ENCODE data around the gene CAPN2.
A peak's percentile ranks its signal among the peaks of the same experiment; 100 is the strongest.

CAPN2 gene

DNA sequence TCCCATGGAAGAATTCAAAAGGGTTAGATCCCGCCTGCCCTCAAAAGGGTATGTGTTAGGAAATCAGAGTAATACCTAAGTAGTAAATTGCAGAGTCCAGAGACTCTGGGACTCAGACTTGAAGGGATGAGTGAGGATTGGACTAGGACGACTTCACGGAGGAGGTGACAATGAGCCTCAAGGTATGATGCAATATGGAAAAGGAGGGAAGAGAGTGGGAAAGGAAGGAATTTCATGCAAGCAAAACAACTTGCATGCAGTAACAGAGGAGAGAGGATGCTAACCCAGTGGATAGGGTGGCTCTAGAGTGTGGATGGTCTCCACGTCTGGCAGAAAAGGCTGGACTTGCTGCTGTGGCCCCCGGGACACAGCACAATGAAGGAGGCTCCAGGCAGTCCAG, 4.8 kb downstream of the CAPN2 start:
- Histone ChIP-seq H3K4me3 (replicated peaks; ENCODE audit: insufficient read depth, low read length) (no peak overlapping the region), H3K27ac (replicated peaks) (no peak overlapping the region), H3K27me3 (ENCODE audit: insufficient read depth, poor library complexity, severe bottlenecking) (peaks cover 3% of the 10 kb centered on the region)
- DNase-seq (ENCODE audit: low read depth in 1 of 2, low spot score in 1 of 2) = no peak
- TF ChIP-seq, protein P1, sequence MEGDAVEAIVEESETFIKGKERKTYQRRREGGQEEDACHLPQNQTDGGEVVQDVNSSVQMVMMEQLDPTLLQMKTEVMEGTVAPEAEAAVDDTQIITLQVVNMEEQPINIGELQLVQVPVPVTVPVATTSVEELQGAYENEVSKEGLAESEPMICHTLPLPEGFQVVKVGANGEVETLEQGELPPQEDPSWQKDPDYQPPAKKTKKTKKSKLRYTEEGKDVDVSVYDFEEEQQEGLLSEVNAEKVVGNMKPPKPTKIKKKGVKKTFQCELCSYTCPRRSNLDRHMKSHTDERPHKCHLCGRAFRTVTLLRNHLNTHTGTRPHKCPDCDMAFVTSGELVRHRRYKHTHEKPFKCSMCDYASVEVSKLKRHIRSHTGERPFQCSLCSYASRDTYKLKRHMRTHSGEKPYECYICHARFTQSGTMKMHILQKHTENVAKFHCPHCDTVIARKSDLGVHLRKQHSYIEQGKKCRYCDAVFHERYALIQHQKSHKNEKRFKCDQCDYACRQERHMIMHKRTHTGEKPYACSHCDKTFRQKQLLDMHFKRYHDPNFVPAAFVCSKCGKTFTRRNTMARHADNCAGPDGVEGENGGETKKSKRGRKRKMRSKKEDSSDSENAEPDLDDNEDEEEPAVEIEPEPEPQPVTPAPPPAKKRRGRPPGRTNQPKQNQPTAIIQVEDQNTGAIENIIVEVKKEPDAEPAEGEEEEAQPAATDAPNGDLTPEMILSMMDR (IDR thresholded peaks at IDR 0.05; ENCODE audit: insufficient read depth, low read length) = no peak
- TF ChIP-seq, protein P2, sequence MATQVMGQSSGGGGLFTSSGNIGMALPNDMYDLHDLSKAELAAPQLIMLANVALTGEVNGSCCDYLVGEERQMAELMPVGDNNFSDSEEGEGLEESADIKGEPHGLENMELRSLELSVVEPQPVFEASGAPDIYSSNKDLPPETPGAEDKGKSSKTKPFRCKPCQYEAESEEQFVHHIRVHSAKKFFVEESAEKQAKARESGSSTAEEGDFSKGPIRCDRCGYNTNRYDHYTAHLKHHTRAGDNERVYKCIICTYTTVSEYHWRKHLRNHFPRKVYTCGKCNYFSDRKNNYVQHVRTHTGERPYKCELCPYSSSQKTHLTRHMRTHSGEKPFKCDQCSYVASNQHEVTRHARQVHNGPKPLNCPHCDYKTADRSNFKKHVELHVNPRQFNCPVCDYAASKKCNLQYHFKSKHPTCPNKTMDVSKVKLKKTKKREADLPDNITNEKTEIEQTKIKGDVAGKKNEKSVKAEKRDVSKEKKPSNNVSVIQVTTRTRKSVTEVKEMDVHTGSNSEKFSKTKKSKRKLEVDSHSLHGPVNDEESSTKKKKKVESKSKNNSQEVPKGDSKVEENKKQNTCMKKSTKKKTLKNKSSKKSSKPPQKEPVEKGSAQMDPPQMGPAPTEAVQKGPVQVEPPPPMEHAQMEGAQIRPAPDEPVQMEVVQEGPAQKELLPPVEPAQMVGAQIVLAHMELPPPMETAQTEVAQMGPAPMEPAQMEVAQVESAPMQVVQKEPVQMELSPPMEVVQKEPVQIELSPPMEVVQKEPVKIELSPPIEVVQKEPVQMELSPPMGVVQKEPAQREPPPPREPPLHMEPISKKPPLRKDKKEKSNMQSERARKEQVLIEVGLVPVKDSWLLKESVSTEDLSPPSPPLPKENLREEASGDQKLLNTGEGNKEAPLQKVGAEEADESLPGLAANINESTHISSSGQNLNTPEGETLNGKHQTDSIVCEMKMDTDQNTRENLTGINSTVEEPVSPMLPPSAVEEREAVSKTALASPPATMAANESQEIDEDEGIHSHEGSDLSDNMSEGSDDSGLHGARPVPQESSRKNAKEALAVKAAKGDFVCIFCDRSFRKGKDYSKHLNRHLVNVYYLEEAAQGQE (IDR thresholded peaks at IDR 0.05; ENCODE audit: insufficient replicate concordance, low read depth) = no peak
- TF ChIP-seq SPI1 (IDR thresholded peaks at IDR 0.05; ENCODE audit: borderline replicate concordance, low read depth) = no peak
- TF ChIP-seq GABPA (IDR thresholded peaks at IDR 0.05; ENCODE audit: low read depth) = no peak
- no peak for TF ChIP-seq POLR2AphosphoS5 (IDR thresholded peaks at IDR 0.05; ENCODE audit: low read depth)

DNA sequence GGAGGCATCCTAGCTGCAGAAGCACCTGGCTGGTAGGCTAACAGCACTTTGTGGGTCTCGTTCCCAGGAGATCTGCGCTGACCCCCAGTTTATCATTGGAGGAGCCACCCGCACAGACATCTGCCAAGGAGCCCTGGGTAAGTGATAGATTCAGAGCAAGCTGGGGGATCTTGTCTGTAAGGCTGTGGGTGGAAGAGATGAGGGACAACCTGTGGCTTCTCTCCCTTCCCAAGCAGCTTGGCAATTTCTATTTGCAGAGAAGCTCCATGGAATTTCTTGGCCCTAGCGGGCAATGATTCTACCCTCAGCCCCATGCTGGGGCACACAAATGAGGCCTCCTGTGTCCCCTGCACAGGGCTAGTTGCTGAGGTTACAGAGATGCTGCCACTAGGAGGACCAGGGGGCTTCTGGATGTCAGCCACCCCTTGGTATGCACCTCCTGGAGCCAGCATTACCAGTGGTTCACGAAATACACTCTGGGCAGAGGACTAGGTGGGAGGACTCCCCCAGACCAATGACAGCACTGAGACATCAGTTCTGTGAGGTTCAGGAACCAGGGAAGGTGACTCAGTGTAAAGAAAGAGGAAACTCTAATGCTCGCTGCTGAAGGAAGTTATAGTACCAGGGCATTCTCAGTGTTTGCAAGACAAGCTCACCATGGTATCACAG, 5.5 kb downstream of the CAPN2 start:
- TF ChIP-seq SPI1 (IDR thresholded peaks at IDR 0.05; ENCODE audit: borderline replicate concordance, low read depth) = no peak
- no peak for TF ChIP-seq GABPA (IDR thresholded peaks at IDR 0.05; ENCODE audit: low read depth)
- TF ChIP-seq, protein P2 (IDR thresholded peaks at IDR 0.05; ENCODE audit: insufficient replicate concordance, low read depth) = no peak
- no peak for TF ChIP-seq POLR2AphosphoS5 (IDR thresholded peaks at IDR 0.05; ENCODE audit: low read depth)
- TF ChIP-seq, protein P1 (IDR thresholded peaks at IDR 0.05; ENCODE audit: insufficient read depth, low read length) = no peak
- peak in 1 of 2 experiments; percentile 56 for DNase-seq (ENCODE audit: low read depth in 1 of 2, low spot score in 1 of 2)

DNA sequence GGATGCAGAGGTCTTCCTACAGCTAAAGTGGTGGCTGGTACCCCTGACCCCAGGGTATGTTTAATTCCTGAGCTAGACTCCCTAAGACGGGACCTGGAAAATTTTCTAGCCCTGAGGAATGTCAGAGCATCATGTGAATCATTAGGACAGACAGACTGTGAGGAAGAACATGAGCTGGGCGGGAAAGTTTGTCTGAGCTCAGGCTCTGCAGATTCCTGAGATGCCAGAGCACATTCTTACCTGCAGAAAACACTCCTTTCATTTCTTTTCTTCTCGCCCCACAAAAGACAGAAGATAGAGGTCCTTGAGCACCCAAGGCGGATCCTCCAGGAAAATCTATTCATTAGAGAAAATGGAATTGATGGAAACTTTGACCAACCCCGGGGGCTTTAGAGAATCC, 6.5 kb downstream of the CAPN2 start:
- TF ChIP-seq GABPA (IDR thresholded peaks at IDR 0.05; ENCODE audit: low read depth) (no peak), POLR2AphosphoS5 (IDR thresholded peaks at IDR 0.05; ENCODE audit: low read depth) (no peak), SPI1 (IDR thresholded peaks at IDR 0.05; ENCODE audit: borderline replicate concordance, low read depth) (no peak)
- TF ChIP-seq, protein P2 (IDR thresholded peaks at IDR 0.05; ENCODE audit: insufficient replicate concordance, low read depth) = no peak
- TF ChIP-seq, protein P1 (IDR thresholded peaks at IDR 0.05; ENCODE audit: insufficient read depth, low read length) = no peak
- H3K27ac ChIP-seq (replicated peaks) = no peak overlapping the region
- DNase-seq (ENCODE audit: low read depth in 1 of 2, low spot score in 1 of 2) = no peak
- no peak overlapping the region for H3K4me3 ChIP-seq (replicated peaks; ENCODE audit: insufficient read depth, low read length)
- H3K27me3 ChIP-seq (ENCODE audit: insufficient read depth, poor library complexity, severe bottlenecking) = no peaks in the 10 kb centered on the region

More for the DNA sequence above, 5.5 kb downstream of the CAPN2 start:
- Histone ChIP-seq H3K27ac (replicated peaks) (no peak overlapping the region), H3K27me3 (ENCODE audit: insufficient read depth, poor library complexity, severe bottlenecking) (peaks cover 3% of the 10 kb centered on the region), H3K4me3 (replicated peaks; ENCODE audit: insufficient read depth, low read length) (no peak overlapping the region)
